OCI-LY3 (cell line): ENCODE results near the gene NXF1.

ENCODE experiments used
- H2AFZ ChIP-seq: fragments of 200-600, 300-600 bp; shearing (Covaris generic); 2 replicates; pipeline ENCODE4 v1.6.0; 2014; ENCODE audit warnings: antibody characterized with exemption, low read depth, low read length
- H3K27ac ChIP-seq: fragments of 200-600, 300-600 bp; sonication (generic); 2 replicates; pipeline ENCODE4 v1.5.1; 2014; ENCODE audit warnings: mild to moderate bottlenecking, low read length, moderate library complexity, mixed read lengths
- H3K27me3 ChIP-seq: fragments of 200-600, 300-600 bp; sonication (generic); 2 replicates; pipeline ENCODE4 v1.6.1; 2014; ENCODE audit warnings: low read depth, low read length, mixed read lengths
- H3K36me3 ChIP-seq: fragments of 200-600, 300-600 bp; sonication (generic); replicated peaks from 2 replicates; pipeline ENCODE3; 2014; ENCODE audit warnings: low read depth, low read length, mixed read lengths
- H3K4me1 ChIP-seq: fragments of 300-600, 200-600 bp; sonication (generic); 2 replicates; pipeline ENCODE4 v1.6.1; 2014; ENCODE audit warnings: low read length, mixed read lengths
- H3K4me2 ChIP-seq: fragments of 200-600, 300-600 bp; sonication (generic); 2 replicates; pipeline ENCODE4 v1.6.1; 2014; ENCODE audit warnings: low read length, mixed read lengths
- H3K4me3 ChIP-seq: fragments of 300-600, 200-600 bp; sonication (generic); 2 replicates; pipeline ENCODE4 v1.5.1; 2014; ENCODE audit warnings: antibody characterized with exemption, mild to moderate bottlenecking, low read length, moderate library complexity
- H3K79me2 ChIP-seq: fragments of 300-600, 200-600 bp; shearing (Covaris generic); 2 replicates; pipeline ENCODE4 v1.6.1; 2014; ENCODE audit warnings: mild to moderate bottlenecking, low read length, mixed read lengths
- H3K9ac ChIP-seq: fragments of 300-600, 200-600 bp; shearing (Covaris generic); 2 replicates; pipeline ENCODE4 v1.6.0; 2014; ENCODE audit warnings: mild to moderate bottlenecking, low read length, moderate library complexity
- H3K9me3 ChIP-seq: fragments of 200-600, 300-600 bp; shearing (Covaris generic); 2 replicates; pipeline ENCODE4 v1.6.1; 2014; ENCODE audit warnings: low read length, mixed read lengths; ENCODE audit not compliant: insufficient read depth
- H4K20me1 ChIP-seq: fragments of 200-600, 300-600 bp; sonication (generic); 2 replicates; pipeline ENCODE4 v1.6.1; 2016; ENCODE audit warnings: low read length, mixed read lengths; ENCODE audit not compliant: insufficient read depth
- CTCF ChIP-seq: fragments of 200-600, 300-600 bp; sonication (generic); IDR thresholded peaks from 2 replicates; pipeline ENCODE4 v1.5.1; 2014; ENCODE audit warnings: antibody characterized with exemption, low read length, low read depth
- EZH2phosphoT487 ChIP-seq: fragments of 200-600 bp; shearing (Covaris generic); IDR thresholded peaks from 2 replicates; pipeline ENCODE4 v1.6.1; 2018; ENCODE audit warnings: antibody characterized with exemption, mixed run types, low read depth

NXF1 gene

GRCh38 chr11:62805961-62806441, 761 bp upstream of the NXF1 start:
- H4K20me1 ChIP-seq = peaks cover 12% of the 10 kb centered on the region
- H2AFZ ChIP-seq = peak overlapping the region; percentile 33; the same call in 1 of the 2 replicates
- peaks cover 29% of the 10 kb centered on the region for H3K79me2 ChIP-seq
- TF ChIP-seq CTCF (no peak), EZH2phosphoT487 (no peak)
- peak overlapping the region; percentile 65 for H3K27ac ChIP-seq
- H3K9me3 ChIP-seq = no peaks in the 10 kb centered on the region
- H3K4me3 ChIP-seq = peak overlapping the region; percentile 79
- peaks cover 35% of the 10 kb centered on the region for H3K4me1 ChIP-seq
- H3K36me3 ChIP-seq = peaks cover 28% of the 10 kb centered on the region
- no peaks in the 10 kb centered on the region for H3K27me3 ChIP-seq
- peak overlapping the region; percentile 90 for H3K4me2 ChIP-seq
- peak overlapping the region; percentile 82 for H3K9ac ChIP-seq

- peaks cover 40% of the 10 kb centered on the region for H3K36me3 ChIP-seq
- no peak overlapping the region for H2AFZ ChIP-seq
Observed at GRCh38 chr11:62804310-62805075, 747 bp downstream of the NXF1 start.

GRCh38 chr11:62801071-62801470, 4.2 kb downstream of the NXF1 start:
- no peaks in the 10 kb centered on the region for H3K27me3 ChIP-seq
- H3K79me2 ChIP-seq = peaks cover 26% of the 10 kb centered on the region
- no peak overlapping the region for H3K4me3 ChIP-seq
- H3K4me1 ChIP-seq = peaks cover 21% of the 10 kb centered on the region
- TF ChIP-seq EZH2phosphoT487 = no peak
- TF ChIP-seq CTCF = no peak
- no peak overlapping the region for H3K4me2 ChIP-seq
- no peak overlapping the region for H3K27ac ChIP-seq
- H3K9ac ChIP-seq = no peak overlapping the region
- H4K20me1 ChIP-seq = peaks cover 12% of the 10 kb centered on the region
- H2AFZ ChIP-seq = no peak overlapping the region
- no peaks in the 10 kb centered on the region for H3K9me3 ChIP-seq
- H3K36me3 ChIP-seq = peaks cover 58% of the 10 kb centered on the region

More at GRCh38 chr11:62804310-62805075, 747 bp downstream of the NXF1 start:
- no peaks in the 10 kb centered on the region for H3K27me3 ChIP-seq
- peaks cover 12% of the 10 kb centered on the region for H4K20me1 ChIP-seq
- H3K9ac ChIP-seq = peak overlapping the region; percentile 89
- H3K9me3 ChIP-seq = no peaks in the 10 kb centered on the region
- H3K27ac ChIP-seq = peak overlapping the region; percentile 36
- H3K4me2 ChIP-seq = peak overlapping the region; percentile 91
- peaks cover 29% of the 10 kb centered on the region for H3K79me2 ChIP-seq
- H3K4me1 ChIP-seq = peaks cover 35% of the 10 kb centered on the region
- H3K4me3 ChIP-seq = peak overlapping the region; percentile 79
- TF ChIP-seq CTCF (no peak), EZH2phosphoT487 (no peak)

- Histone ChIP-seq H3K36me3 (peaks cover 71% of the 10 kb centered on the region), H4K20me1 (peaks cover 9% of the 10 kb centered on the region), H3K4me1 (peaks cover 20% of the 10 kb centered on the region), H3K27ac (no peak overlapping the region), H3K9ac (no peak overlapping the region), H3K9me3 (no peaks in the 10 kb centered on the region), H3K27me3 (no peaks in the 10 kb centered on the region), H3K4me3 (no peak overlapping the region), H3K79me2 (peaks cover 18% of the 10 kb centered on the region), H2AFZ (no peak overlapping the region), H3K4me2 (no peak overlapping the region)
- no peak for TF ChIP-seq CTCF
- no peak for TF ChIP-seq EZH2phosphoT487
Observed at GRCh38 chr11:62799486-62799885, 5.8 kb downstream of the NXF1 start.
